Activated T-helper 2 cell treated with anti-CD3 and anti-CD28 coated beads, Interferon-gamma antibody, Interleukin-2, Interleukin-4, amounts not matched to agents 10 μg/mL and 5 μg/mL and 100 μg/mL, durations not matched to agents 14 hours and 24 hours and 36 hours (primary cell): ENCODE measurements around the gene SLC25A27. TPM values are rescaled to one million over a fixed set of nuclear protein-coding genes. Genes with fewer than 3 reads are reported as not detected.

Source experiments
- DNase-seq: peaks from one replicate; pipeline ENCODE4 v3.0.0; 2021; ENCODE audit warnings: low spot score
- H3K27ac Mint-ChIP-seq: one replicate; pipeline ENCODE4 v1.8.0; 2021; ENCODE audit warnings: mixed read lengths
- H3K27me3 Mint-ChIP-seq: one replicate; pipeline ENCODE4 v1.8.0; 2021; ENCODE audit warnings: low read depth, mixed read lengths
- H3K36me3 Mint-ChIP-seq: one replicate; pipeline ENCODE4 v1.8.0; 2021; ENCODE audit warnings: low read depth, mixed read lengths
- H3K4me1 Mint-ChIP-seq: one replicate; pipeline ENCODE4 v1.8.0; 2021; ENCODE audit warnings: low read depth, mixed read lengths
- H3K4me3 Mint-ChIP-seq: one replicate; pipeline ENCODE4 v1.8.0; 2021; ENCODE audit warnings: low read depth, mild to moderate bottlenecking, moderate library complexity, mixed read lengths
- H3K9me3 Mint-ChIP-seq: one replicate; pipeline ENCODE4 v1.8.0; 2021; ENCODE audit warnings: mixed read lengths
- intact Hi-C: fragments of 100-400 bp; cut with micrococcal nuclease; formaldehyde crosslinking; loops from one replicate; pipeline ENCODE4 v1.15.1; 2023
- total RNA-seq: library from RNA; stranded (reverse); gene quantifications from 2 replicates; pipeline ENCODE4 v1.2.3, GENCODE V29; 2022

SLC25A27 gene
- total RNA-seq, 1 donor from 2014 or later = 1.3 TPM

- Mint-ChIP-seq H3K27me3 (peaks cover 36% of the 10 kb centered on the region), H3K9me3 (no peaks in the 10 kb centered on the region), H3K36me3 (no peaks in the 10 kb centered on the region), H3K27ac (no peak overlapping the region), H3K4me3 (no peak overlapping the region), H3K4me1 (peaks cover 5% of the 10 kb centered on the region)
- DNase-seq = no peak
- intact Hi-C loops = no loop called here
Observed at GRCh38 chr6:46657642-46658041, 4.9 kb downstream of the SLC25A27 start.

- Mint-ChIP-seq H3K27me3 (peaks cover 11% of the 10 kb centered on the region), H3K4me1 (no peaks in the 10 kb centered on the region), H3K27ac (no peak overlapping the region), H3K9me3 (no peaks in the 10 kb centered on the region), H3K36me3 (no peaks in the 10 kb centered on the region), H3K4me3 (no peak overlapping the region)
- intact Hi-C loops = no loop called here
- no peak for DNase-seq
Observed at GRCh38 chr6:46661483-46661882, 8.7 kb downstream of the SLC25A27 start.

DNA sequence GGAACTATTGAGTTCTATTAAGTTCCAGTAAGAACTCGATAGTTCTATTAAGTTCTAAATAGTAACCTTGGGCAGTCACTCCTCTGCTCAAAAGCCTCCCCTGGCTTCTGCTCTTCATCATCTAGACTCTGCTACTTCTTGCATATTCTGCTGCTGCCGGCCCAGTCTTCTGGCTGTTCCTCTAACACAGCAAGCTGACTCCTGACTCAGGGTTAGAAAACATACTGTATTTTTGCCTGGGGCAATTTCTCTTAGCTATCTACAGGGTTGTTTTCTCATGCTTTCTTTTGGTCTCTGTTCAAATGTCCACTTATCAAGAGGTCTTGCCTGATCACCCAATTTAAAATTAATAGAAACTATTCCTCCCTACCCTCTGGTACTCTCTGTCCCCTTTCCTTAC, 14.6 kb downstream of the SLC25A27 start:
- Mint-ChIP-seq H3K36me3 (no peaks in the 10 kb centered on the region), H3K4me1 (no peaks in the 10 kb centered on the region), H3K27ac (no peak overlapping the region), H3K4me3 (no peak overlapping the region), H3K9me3 (no peaks in the 10 kb centered on the region), H3K27me3 (peaks cover 3% of the 10 kb centered on the region)
- intact Hi-C loops = no loop called here
- no peak for DNase-seq

DNA sequence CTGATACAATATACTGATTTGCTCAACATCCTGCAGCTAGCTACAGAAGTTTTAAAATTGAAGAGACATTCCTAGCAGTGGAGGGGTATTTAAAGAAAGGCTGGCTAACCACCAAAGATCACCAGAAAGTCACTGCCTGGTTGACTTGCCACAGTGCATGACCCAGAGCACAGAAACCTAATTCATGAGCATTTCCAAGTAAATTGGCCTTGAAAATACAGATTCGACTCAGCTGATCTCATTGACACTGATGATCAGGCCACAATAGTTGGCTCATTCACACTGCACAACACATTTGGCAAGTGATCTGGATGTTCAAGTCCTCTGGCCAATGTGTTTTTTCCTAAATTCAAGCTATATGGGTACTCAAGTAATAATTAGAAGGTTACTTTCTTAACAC, 21.6 kb downstream of the SLC25A27 start:
- H3K9me3 Mint-ChIP-seq = no peaks in the 10 kb centered on the region
- no peaks in the 10 kb centered on the region for H3K4me1 Mint-ChIP-seq
- H3K27ac Mint-ChIP-seq = no peak overlapping the region
- DNase-seq = no peak
- H3K27me3 Mint-ChIP-seq = peaks cover 3% of the 10 kb centered on the region
- H3K4me3 Mint-ChIP-seq = no peak overlapping the region
- intact Hi-C loops = no loop called here
- no peaks in the 10 kb centered on the region for H3K36me3 Mint-ChIP-seq

DNA sequence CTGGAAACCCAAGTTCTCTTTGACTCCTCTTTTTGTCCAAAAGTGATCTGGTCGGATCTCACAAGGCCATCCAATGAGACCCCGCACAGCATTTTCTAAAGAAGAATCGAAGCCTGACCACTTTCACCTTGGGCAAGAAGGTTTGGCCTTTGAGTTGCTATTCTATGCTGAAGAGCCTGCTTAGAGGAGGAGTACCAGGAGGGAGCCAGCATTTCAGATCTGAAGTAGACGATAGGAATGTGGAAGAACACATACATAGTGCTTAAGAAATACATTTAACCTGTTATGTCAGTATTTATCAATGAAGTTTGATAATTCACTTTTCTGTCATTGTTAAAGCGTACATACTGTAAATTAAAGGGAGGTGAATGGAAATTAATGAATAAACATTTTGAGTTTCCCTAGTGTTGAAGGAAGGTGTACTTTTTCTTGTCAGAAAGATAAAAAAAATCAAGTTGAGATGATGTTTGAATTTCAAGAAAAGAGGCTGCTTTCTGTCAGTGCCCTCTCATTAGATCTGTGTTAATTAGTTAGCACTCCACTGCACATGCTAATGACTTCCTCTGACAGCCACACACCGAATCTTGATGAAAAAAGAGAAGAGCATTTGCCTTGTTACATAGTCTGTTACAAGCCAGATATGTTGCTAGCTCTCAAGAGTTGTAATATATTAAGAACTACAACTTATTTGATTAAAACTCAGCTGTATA, 24.0 kb downstream of the SLC25A27 start:
- Mint-ChIP-seq H3K4me3 (no peak overlapping the region), H3K27me3 (peaks cover 8% of the 10 kb centered on the region), H3K9me3 (no peaks in the 10 kb centered on the region), H3K4me1 (no peaks in the 10 kb centered on the region), H3K36me3 (no peaks in the 10 kb centered on the region), H3K27ac (no peak overlapping the region)
- intact Hi-C loops = no loop called here
- no peak for DNase-seq

GRCh38 chr6:46677314-46677654, 24.5 kb downstream of the SLC25A27 start:
- no peak overlapping the region for H3K27ac Mint-ChIP-seq
- no peak overlapping the region for H3K4me3 Mint-ChIP-seq
- no peaks in the 10 kb centered on the region for H3K36me3 Mint-ChIP-seq
- intact Hi-C loops = no loop called here
- no peaks in the 10 kb centered on the region for H3K9me3 Mint-ChIP-seq
- H3K27me3 Mint-ChIP-seq = peaks cover 8% of the 10 kb centered on the region
- DNase-seq = no peak
- no peaks in the 10 kb centered on the region for H3K4me1 Mint-ChIP-seq

- Mint-ChIP-seq H3K4me3 (no peak overlapping the region), H3K27ac (no peak overlapping the region), H3K9me3 (no peaks in the 10 kb centered on the region), H3K27me3 (peaks cover 12% of the 10 kb centered on the region), H3K36me3 (no peaks in the 10 kb centered on the region), H3K4me1 (no peaks in the 10 kb centered on the region)
- intact Hi-C loops = no loop called here
- no peak for DNase-seq
Observed at GRCh38 chr6:46684771-46685170, 32.0 kb downstream of the SLC25A27 start.

DNA sequence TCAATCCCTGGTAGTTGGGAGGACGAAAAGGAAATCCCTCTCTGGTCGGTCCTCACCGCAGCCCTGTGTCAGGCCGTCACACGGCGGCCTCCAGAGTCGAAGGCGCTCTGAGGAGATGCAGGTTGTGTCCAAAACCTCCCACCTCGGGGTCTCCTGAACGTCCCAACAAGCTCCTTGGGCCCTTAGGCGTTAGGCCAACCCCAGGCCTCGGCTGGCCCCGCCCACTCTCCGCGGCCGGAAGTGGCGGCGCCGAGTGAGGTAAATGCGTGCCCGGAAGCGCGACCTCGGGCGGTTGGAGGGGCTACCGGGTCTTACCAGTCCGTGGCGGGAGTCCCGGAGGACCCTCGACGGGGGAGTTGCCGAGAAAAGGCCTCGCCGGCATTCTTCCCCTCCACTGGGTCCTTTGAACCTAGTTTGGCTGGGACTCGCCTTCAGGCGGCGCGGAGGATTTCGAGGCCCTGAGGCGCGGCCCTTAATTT, 34.9 kb downstream of the SLC25A27 start, which contains the start of gene TDRD6:
Gene TDRD6, plus strand, starts transcription at position 267 of the 479 bp plus-strand sequence. CDS start 244 bp downstream, outside the sequence.
- Mint-ChIP-seq H3K27me3 (peaks cover 13% of the 10 kb centered on the region), H3K4me3 (no peak within 1 kb of the TSS), H3K4me1 (no peaks in the 10 kb centered on the region), H3K27ac (no peak within 1 kb of the TSS), H3K36me3 (no peaks in the 10 kb centered on the region), H3K9me3 (no peaks in the 10 kb centered on the region)
- intact Hi-C loops = no loop called here
- DNase-seq = no peak

DNA sequence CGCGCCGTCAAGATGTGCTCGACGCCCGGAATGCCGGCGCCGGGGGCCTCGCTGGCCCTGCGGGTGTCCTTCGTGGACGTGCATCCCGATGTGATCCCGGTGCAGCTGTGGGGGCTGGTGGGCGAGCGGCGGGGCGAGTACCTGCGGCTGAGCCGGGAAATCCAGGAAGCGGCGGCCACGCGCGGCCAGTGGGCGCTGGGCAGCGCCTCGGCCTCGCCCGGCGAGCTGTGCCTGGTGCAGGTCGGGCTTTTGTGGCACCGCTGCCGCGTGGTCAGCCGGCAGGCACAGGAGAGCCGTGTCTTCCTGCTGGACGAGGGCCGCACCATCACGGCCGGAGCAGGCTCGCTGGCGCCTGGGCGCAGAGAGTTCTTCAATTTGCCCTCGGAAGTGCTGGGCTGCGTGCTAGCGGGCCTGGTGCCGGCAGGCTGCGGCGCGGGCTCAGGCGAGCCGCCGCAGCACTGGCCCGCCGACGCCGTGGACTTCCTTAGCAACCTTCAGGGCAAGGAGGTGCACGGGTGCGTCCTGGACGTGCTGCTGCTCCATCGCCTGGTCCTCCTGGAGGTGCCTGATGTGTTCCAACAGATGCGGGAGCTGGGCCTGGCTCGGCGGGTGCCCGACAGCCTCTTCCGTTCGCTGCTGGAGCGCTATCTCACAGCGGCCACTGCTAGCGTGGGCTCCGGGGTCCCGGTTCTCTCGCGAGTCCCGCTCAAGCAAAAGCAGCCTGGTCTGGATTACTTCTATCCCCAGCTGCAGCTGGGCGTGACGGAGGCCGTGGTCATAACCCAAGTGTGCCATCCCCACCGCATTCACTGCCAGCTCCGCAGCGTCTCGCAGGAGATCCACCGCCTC, 35.6 kb downstream of the SLC25A27 start:
- DNase-seq = no peak
- no peak overlapping the region for H3K27ac Mint-ChIP-seq
- no peaks in the 10 kb centered on the region for H3K36me3 Mint-ChIP-seq
- H3K4me1 Mint-ChIP-seq = no peaks in the 10 kb centered on the region
- H3K4me3 Mint-ChIP-seq = no peak overlapping the region
- H3K27me3 Mint-ChIP-seq = peaks cover 13% of the 10 kb centered on the region
- H3K9me3 Mint-ChIP-seq = no peaks in the 10 kb centered on the region
- intact Hi-C loops = no loop called here

DNA sequence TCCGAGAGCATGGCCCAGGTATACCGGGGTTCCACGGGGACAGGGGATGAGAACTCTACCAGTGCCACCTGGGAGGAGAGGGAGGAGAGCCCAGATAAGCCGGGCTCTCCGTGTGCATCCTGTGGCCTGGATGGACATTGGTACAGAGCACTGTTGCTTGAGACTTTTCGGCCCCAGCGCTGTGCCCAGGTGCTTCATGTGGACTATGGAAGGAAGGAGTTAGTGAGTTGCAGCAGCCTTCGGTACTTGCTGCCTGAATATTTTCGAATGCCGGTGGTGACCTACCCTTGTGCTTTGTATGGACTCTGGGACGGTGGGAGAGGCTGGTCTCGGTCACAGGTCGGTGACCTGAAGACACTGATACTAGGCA, 36.2 kb downstream of the SLC25A27 start:
- no peaks in the 10 kb centered on the region for H3K4me1 Mint-ChIP-seq
- no peak overlapping the region for H3K27ac Mint-ChIP-seq
- H3K36me3 Mint-ChIP-seq = no peaks in the 10 kb centered on the region
- no peaks in the 10 kb centered on the region for H3K9me3 Mint-ChIP-seq
- intact Hi-C loops = no loop called here
- H3K4me3 Mint-ChIP-seq = no peak overlapping the region
- H3K27me3 Mint-ChIP-seq = peaks cover 18% of the 10 kb centered on the region
- no peak for DNase-seq

- intact Hi-C loops = no loop called here
- Mint-ChIP-seq H3K4me3 (no peak overlapping the region), H3K27ac (no peak overlapping the region), H3K4me1 (no peaks in the 10 kb centered on the region), H3K27me3 (peaks cover 18% of the 10 kb centered on the region), H3K36me3 (no peaks in the 10 kb centered on the region), H3K9me3 (no peaks in the 10 kb centered on the region)
- DNase-seq = no peak
Observed at GRCh38 chr6:46689657-46690056, 36.9 kb downstream of the SLC25A27 start.

DNA sequence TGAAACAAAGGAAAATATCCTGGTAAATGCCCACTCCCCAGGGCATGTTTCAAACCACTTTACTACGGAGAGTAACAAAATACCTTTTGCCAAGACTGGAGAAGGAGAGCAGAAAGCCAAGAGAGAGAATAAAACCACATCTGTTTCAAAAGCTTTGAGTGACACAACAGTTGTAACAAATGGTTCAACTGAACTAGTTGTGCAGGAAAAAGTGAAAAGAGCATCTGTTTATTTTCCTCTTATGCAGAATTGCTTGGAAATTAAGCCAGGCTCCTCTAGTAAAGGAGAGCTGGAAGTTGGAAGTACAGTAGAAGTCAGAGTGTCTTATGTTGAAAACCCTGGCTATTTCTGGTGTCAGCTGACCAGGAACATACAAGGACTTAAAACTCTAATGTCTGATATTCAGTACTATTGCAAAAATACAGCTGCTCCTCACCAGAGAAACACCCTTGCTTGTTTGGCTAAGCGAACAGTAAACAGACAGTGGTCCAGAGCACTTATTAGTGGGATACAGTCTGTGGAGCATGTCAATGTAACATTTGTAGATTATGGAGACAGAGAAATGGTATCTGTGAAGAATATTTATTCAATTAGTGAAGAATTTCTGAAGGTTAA, 37.5 kb downstream of the SLC25A27 start:
- Mint-ChIP-seq H3K36me3 (no peaks in the 10 kb centered on the region), H3K27ac (no peak overlapping the region), H3K4me1 (no peaks in the 10 kb centered on the region), H3K4me3 (no peak overlapping the region), H3K9me3 (no peaks in the 10 kb centered on the region), H3K27me3 (peaks cover 15% of the 10 kb centered on the region)
- intact Hi-C loops = no loop called here
- no peak for DNase-seq

GRCh38 chr6:46690911-46691451, 38.2 kb downstream of the SLC25A27 start:
- Mint-ChIP-seq H3K4me1 (no peaks in the 10 kb centered on the region), H3K36me3 (no peaks in the 10 kb centered on the region), H3K4me3 (no peak overlapping the region), H3K9me3 (no peaks in the 10 kb centered on the region), H3K27me3 (peaks cover 20% of the 10 kb centered on the region), H3K27ac (no peak overlapping the region)
- no peak for DNase-seq
- intact Hi-C loops = no loop called here
